HepG2 (cell line): ENCODE measurements around the gene USP19. TPM values are rescaled to one million over a fixed set of nuclear protein-coding genes. Genes with fewer than 3 reads are reported as not detected.

ENCODE experiments used
- CEBPB ChIP-seq: IDR thresholded peaks from 2 replicates; pipeline ENCODE4 v1.6.1; 2011; ENCODE audit warnings: low read depth, low read length, improper control_type of control experiment, borderline replicate concordance
- FOXJ3 ChIP-seq: sonication (generic); formaldehyde crosslinking; IDR thresholded peaks from 2 replicates; pipeline ENCODE4 v1.4.0; 2020; ENCODE audit warnings: missing genetic modification reagents, mild to moderate bottlenecking, borderline replicate concordance
- HOXA3 ChIP-seq: sonication (generic); formaldehyde crosslinking; IDR thresholded peaks from 2 replicates; pipeline ENCODE4 v1.5.0; 2020; ENCODE audit warnings: missing genetic modification reagents
- ISX ChIP-seq: sonication (generic); formaldehyde crosslinking; conservative IDR thresholded peaks from 2 replicates; pipeline ENCODE4 v1.5.0; 2020; ENCODE audit warnings: missing genetic modification reagents
- PRDM15 ChIP-seq: sonication (generic); formaldehyde crosslinking; IDR thresholded peaks from 2 replicates; pipeline ENCODE4 v1.4.0; 2020; ENCODE audit warnings: missing genetic modification reagents
- SP4 ChIP-seq: sonication (generic); formaldehyde crosslinking; IDR thresholded peaks from 2 replicates; pipeline ENCODE4 v1.8.1; 2023; ENCODE audit warnings: mild to moderate bottlenecking, missing genetic modification reagents
- STAT5B ChIP-seq: sonication (generic); formaldehyde crosslinking; IDR thresholded peaks from 2 replicates; pipeline ENCODE4 v1.4.0; 2020; ENCODE audit warnings: missing genetic modification reagents
- ZNF253 ChIP-seq: sonication (generic); formaldehyde crosslinking; IDR thresholded peaks from 2 replicates; pipeline ENCODE4 v1.8.0; 2022; ENCODE audit warnings: mild to moderate bottlenecking, missing genetic modification reagents, borderline replicate concordance
- ZNF3 ChIP-seq: IDR thresholded peaks from 2 replicates; pipeline ENCODE4 v1.7.0; 2017; ENCODE audit warnings: inconsistent platforms
- ZNF691 ChIP-seq: sonication (generic); formaldehyde crosslinking; IDR thresholded peaks from 2 replicates; pipeline ENCODE4 v1.4.0; 2020; ENCODE audit warnings: missing genetic modification reagents, low read depth, mild to moderate bottlenecking, borderline replicate concordance
- polyA plus RNA-seq, 8 experiments: library from polyadenylated mRNA; depleted of rRNA in 3 of 8; stranded (reverse) in 7 of 8; unstranded in 1 of 8; fragments of >200 nt; fragmentation: Illumina TruSeq in 4 of 8; extraction: Trizol in 4 of 8; gene quantifications; 2 replicates each; pipeline versions ENCODE4 v1.2.1 to v1.2.3, GENCODE V29; 2011 to 2016; ENCODE audit warnings: low read depth in 4 of 8, missing spikeins in 1 of 8, mixed read lengths in 1 of 8; ENCODE audit not compliant: insufficient read depth in 1 of 8
- total RNA-seq, 5 experiments: library from RNA; depleted of rRNA; stranded (reverse); fragments of >200 nt; fragmentation: Illumina TruSeq; extraction: Trizol; gene quantifications; 2 replicates each; pipeline ENCODE4 v1.2.3, GENCODE V29; 2016; ENCODE audit warnings: low read depth in 1 of 5
- TF ChIP-seq, protein P1 (sequence below): sonication (generic); formaldehyde crosslinking; IDR thresholded peaks from 2 replicates; pipeline ENCODE4 v1.4.0; 2020; ENCODE audit warnings: mild to moderate bottlenecking, missing genetic modification reagents
- TF ChIP-seq, protein P2 (sequence below): sonication (generic); formaldehyde crosslinking; IDR thresholded peaks from 2 replicates; pipeline ENCODE4 v1.8.1; 2023; ENCODE audit warnings: missing genetic modification reagents, mild to moderate bottlenecking, borderline replicate concordance
- TF ChIP-seq, protein P3 (sequence below): sonication (generic); formaldehyde crosslinking; IDR thresholded peaks from 2 replicates; pipeline ENCODE4 v1.4.0; 2020; ENCODE audit warnings: mild to moderate bottlenecking, missing genetic modification reagents

Gene USP19
- total and polyA plus RNA-seq, 2 of the 13 experiments (the other 11 are each of a cell fraction or from before 2014, with no cell fraction given), result 28.3 to 31.7 TPM

- TF ChIP-seq, protein P1, sequence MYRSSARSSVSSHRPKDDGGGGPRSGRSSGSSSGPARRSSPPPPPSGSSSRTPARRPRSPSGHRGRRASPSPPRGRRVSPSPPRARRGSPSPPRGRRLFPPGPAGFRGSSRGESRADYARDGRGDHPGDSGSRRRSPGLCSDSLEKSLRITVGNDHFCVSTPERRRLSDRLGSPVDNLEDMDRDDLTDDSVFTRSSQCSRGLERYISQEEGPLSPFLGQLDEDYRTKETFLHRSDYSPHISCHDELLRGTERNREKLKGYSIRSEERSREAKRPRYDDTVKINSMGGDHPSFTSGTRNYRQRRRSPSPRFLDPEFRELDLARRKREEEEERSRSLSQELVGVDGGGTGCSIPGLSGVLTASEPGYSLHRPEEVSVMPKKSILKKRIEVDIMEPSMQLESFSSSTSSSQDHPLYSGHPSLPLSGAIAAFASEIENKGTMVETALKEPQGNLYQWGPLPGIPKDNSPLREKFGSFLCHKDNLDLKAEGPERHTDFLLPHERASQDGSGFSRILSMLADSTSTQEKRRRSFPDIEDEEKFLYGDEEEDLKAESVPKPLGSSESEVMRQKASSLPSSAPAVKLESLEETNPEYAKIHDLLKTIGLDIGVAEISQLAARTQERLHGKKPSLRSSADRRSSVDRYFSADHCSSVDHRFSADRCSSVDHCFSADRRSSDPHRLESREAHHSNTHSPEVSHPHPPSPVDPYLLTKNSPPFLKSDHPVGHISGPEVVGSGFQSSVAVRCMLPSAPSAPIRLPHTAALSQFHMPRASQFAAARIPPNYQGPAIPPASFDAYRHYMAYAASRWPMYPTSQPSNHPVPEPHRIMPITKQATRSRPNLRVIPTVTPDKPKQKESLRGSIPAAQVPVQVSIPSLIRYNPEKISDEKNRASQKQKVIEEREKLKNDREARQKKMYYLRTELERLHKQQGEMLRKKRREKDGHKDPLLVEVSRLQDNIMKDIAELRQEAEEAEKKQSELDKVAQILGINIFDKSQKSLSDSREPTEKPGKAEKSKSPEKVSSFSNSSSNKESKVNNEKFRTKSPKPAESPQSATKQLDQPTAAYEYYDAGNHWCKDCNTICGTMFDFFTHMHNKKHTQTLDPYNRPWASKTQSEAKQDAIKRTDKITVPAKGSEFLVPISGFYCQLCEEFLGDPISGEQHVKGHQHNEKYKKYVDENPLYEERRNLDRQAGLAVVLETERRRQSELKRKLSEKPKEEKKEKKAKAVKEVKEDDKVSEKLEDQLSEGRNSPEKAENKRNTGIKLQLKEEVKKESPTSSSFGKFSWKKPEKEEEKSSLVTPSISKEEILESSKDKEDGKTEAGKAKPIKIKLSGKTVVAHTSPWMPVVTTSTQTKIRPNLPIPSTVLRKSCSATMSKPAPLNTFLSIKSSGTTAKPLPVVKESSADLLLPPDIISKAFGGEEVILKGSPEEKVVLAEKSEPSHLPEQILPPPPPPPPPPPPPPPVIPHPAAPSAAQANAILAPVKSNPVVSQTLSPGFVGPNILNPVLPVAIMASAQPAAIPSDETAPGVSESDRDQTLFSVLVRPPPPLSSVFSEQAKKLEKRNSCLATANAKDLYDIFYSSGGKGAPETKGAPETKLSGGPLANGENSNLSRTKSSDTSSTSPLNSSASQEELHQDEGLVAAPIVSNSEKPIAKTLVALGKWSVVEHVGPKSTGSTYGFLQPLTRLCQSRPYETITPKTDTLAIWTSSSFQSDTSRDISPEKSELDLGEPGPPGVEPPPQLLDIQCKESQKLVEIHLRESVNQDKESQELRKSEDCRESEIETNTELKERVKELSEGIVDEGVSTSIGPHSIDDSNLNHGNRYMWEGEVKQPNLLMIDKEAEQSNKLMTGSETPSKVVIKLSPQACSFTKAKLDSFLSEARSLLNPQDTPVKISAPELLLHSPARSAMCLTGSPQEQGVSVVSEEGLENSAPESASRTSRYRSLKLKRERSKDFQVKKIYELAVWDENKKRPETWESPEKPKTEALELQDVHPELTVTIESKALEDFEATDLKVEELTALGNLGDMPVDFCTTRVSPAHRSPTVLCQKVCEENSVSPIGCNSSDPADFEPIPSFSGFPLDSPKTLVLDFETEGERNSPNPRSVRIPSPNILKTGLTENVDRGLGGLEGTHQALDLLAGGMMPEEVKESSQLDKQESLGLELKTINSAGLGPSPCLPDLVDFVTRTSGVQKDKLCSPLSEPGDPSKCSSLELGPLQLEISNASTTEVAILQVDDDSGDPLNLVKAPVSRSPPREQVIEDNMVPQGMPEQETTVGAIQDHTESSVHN (CRISPR knock-in tag), result no peak
- TF ChIP-seq PRDM15 (CRISPR knock-in tag) (no peak), ZNF253 (no peak; the same call in 1 of the 2 replicates), SP4 (CRISPR knock-in tag) (no peak; the same call in 1 of the 2 replicates), ZNF3 (CRISPR knock-in tag) (peak; percentile 97), ISX (CRISPR knock-in tag) (no peak), FOXJ3 (CRISPR knock-in tag) (no peak), CEBPB (no peak), HOXA3 (CRISPR knock-in tag) (peak; percentile 98), STAT5B (CRISPR knock-in tag) (no peak), ZNF691 (CRISPR knock-in tag) (0 out of 2 replicates have a peak, but pooled peaks have one; percentile 56)
- TF ChIP-seq, protein P2, sequence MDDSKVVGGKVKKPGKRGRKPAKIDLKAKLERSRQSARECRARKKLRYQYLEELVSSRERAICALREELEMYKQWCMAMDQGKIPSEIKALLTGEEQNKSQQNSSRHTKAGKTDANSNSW (CRISPR knock-in tag), result no peak
- TF ChIP-seq, protein P3, sequence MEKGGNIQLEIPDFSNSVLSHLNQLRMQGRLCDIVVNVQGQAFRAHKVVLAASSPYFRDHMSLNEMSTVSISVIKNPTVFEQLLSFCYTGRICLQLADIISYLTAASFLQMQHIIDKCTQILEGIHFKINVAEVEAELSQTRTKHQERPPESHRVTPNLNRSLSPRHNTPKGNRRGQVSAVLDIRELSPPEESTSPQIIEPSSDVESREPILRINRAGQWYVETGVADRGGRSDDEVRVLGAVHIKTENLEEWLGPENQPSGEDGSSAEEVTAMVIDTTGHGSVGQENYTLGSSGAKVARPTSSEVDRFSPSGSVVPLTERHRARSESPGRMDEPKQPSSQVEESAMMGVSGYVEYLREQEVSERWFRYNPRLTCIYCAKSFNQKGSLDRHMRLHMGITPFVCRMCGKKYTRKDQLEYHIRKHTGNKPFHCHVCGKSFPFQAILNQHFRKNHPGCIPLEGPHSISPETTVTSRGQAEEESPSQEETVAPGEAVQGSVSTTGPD (CRISPR knock-in tag), result no peak
These were observed 45.4 kb upstream of the USP19 start, which contains the start of gene CCDC71 (continued) for GRCh38 chr3:49165771-49166751.
